HEK293T (cell line): ENCODE data around the gene BCL2A1.
"Not testable (repeated sequence)": the region's sequence is repeated elsewhere in the genome, so short reads cannot be mapped to it uniquely, and the experiment has no call there.

Experiments
- CTCF ChIA-PET: fragments of 350-600 bp; formaldehyde crosslinking; extraction: SDS; loops from one replicate; lab custom pipeline; 2021; ENCODE audit warnings: antibody characterized with exemption, inconsistent platforms; lab: Yijun Ruan, JAX
- POLR2A ChIA-PET: fragments of 350-600 bp; formaldehyde crosslinking; extraction: SDS; loops from one replicate; lab custom pipeline; 2020; ENCODE audit warnings: antibody characterized with exemption, inconsistent platforms; lab: Yijun Ruan, JAX
- DNase-seq: peaks from one replicate; pipeline ENCODE4 v3.0.0; 2012; ENCODE audit warnings: mixed read lengths; ENCODE audit errors: extremely low spot score
- ARNT ChIP-seq: fragments of 450-650 bp; IDR thresholded peaks from 2 replicates; pipeline ENCODE4 v1.6.1; 2017; ENCODE audit warnings: mild to moderate bottlenecking
- BHLHE40 ChIP-seq: fragments of 450-650 bp; IDR thresholded peaks from 2 replicates; pipeline ENCODE4 v1.6.1; 2016; ENCODE audit warnings: mild to moderate bottlenecking, moderate library complexity, borderline replicate concordance
- CTBP1 ChIP-seq: fragments of 450-650 bp; IDR thresholded peaks from 2 replicates; pipeline ENCODE4 v1.6.1; 2016; ENCODE audit warnings: borderline replicate concordance
- ELF4 ChIP-seq: fragments of 450-650 bp; IDR thresholded peaks from 2 replicates; pipeline ENCODE4 v1.6.1; 2017; ENCODE audit warnings: antibody characterized with exemption
- FOXA1 ChIP-seq: fragments of 450-650 bp; IDR thresholded peaks from 2 replicates; pipeline ENCODE4 v1.6.1; 2016; ENCODE audit warnings: mild to moderate bottlenecking
- FOXK2 ChIP-seq: fragments of 450-650 bp; IDR thresholded peaks from 2 replicates; pipeline ENCODE4 v1.6.1; 2016; ENCODE audit warnings: mild to moderate bottlenecking
- FOXM1 ChIP-seq: fragments of 450-650 bp; IDR thresholded peaks from 2 replicates; pipeline ENCODE4 v1.6.1; 2017; ENCODE audit warnings: mild to moderate bottlenecking, borderline replicate concordance
- HDGF ChIP-seq: fragments of 450-650 bp; IDR thresholded peaks from 2 replicates; pipeline ENCODE4 v1.6.1; 2017; ENCODE audit warnings: antibody characterized with exemption, borderline replicate concordance
- L3MBTL2 ChIP-seq: fragments of 450-650 bp; conservative IDR thresholded peaks from 2 replicates; pipeline ENCODE4 v1.6.1; 2016; ENCODE audit warnings: mild to moderate bottlenecking
- LEF1 ChIP-seq: fragments of 450-650 bp; IDR thresholded peaks from 2 replicates; pipeline ENCODE4 v1.6.1; 2017; ENCODE audit warnings: mild to moderate bottlenecking, borderline replicate concordance
- NFRKB ChIP-seq: fragments of 450-650 bp; IDR thresholded peaks from 2 replicates; pipeline ENCODE4 v1.6.1; 2016; ENCODE audit warnings: mild to moderate bottlenecking, moderate library complexity
- PKNOX1 ChIP-seq: fragments of 450-650 bp; IDR thresholded peaks from 2 replicates; pipeline ENCODE4 v1.6.1; 2016
- SP1 ChIP-seq: fragments of 450-650 bp; IDR thresholded peaks from 2 replicates; pipeline ENCODE4 v1.6.1; 2017
- TARDBP ChIP-seq: fragments of 450-650 bp; IDR thresholded peaks from 2 replicates; pipeline ENCODE4 v1.6.1; 2016
- ZNF384 ChIP-seq: fragments of 450-650 bp; IDR thresholded peaks from 2 replicates; pipeline ENCODE4 v1.6.1; 2016

Gene BCL2A1

GRCh38 chr15:79930516-79930915, 40.5 kb downstream of the BCL2A1 start:
- ChIA-PET CTCF (no interaction called here), POLR2A (no interaction called here)
- TF ChIP-seq HDGF: no peak
- TF ChIP-seq SP1: no peak
- no peak for TF ChIP-seq TARDBP
- TF ChIP-seq ELF4: no peak
- no peak for TF ChIP-seq FOXM1
- TF ChIP-seq LEF1: no peak
- TF ChIP-seq ZNF384: no peak
- TF ChIP-seq PKNOX1: no peak
- TF ChIP-seq BHLHE40: no peak
- DNase-seq: no peak

- TF ChIP-seq L3MBTL2: no peak
- no peak for TF ChIP-seq SP1
- no peak for TF ChIP-seq FOXM1
- POLR2A ChIA-PET: no interaction called here
- CTCF ChIA-PET: no interaction called here
- no peak for DNase-seq
Measured at GRCh38 chr15:79929412-79929811, 41.6 kb downstream of the BCL2A1 start.

- DNase-seq, CTCF ChIA-PET, POLR2A ChIA-PET: not testable (repeated sequence)
Measured at GRCh38 chr15:79926116-79926515, 44.9 kb downstream of the BCL2A1 start.

GRCh38 chr15:79924379-79924778, 46.6 kb downstream of the BCL2A1 start:
- ChIA-PET POLR2A (no interaction called here), CTCF (no interaction called here)
- TF ChIP-seq HDGF: no peak
- TF ChIP-seq SP1: no peak
- TF ChIP-seq FOXA1: no peak
- TF ChIP-seq FOXM1: no peak
- TF ChIP-seq ARNT: no peak
- TF ChIP-seq FOXK2: no peak
- TF ChIP-seq TARDBP: no peak
- no peak for TF ChIP-seq CTBP1
- no peak for TF ChIP-seq ELF4
- TF ChIP-seq ZNF384: no peak
- no peak for TF ChIP-seq PKNOX1
- no peak for TF ChIP-seq LEF1
- TF ChIP-seq BHLHE40: no peak
- no peak for TF ChIP-seq NFRKB
- DNase-seq: no peak

- DNase-seq: peak; percentile 99
- TF ChIP-seq FOXK2 (no peak), FOXA1 (no peak), BHLHE40 (no peak), ZNF384 (no peak), ELF4 (peak; percentile 12; the same call in 1 of the 2 replicates), L3MBTL2 (peak; percentile 73)
- ChIA-PET CTCF (interaction anchor here (0.5 to 1.0 kb wide), 2 partner anchors 19 to 71 kb away, joined by 3 read pairs; no protein-coding TSS in a partner anchor), POLR2A (interaction anchor here (0.6 to 2.7 kb wide), 19 partner anchors 10 to 227 kb away, joined by 3 to 22 read pairs (median 5); partner anchors contain the start of genes MTHFS and ZFAND6)
Measured at GRCh38 chr15:79923515-79924169, 47.4 kb downstream of the BCL2A1 start.

- peak; percentile 73 for DNase-seq
- ChIA-PET CTCF (interaction anchor here (0.5 to 1.0 kb wide), 2 partner anchors 19 to 70 kb away, joined by 3 read pairs; no protein-coding TSS in a partner anchor), POLR2A (interaction anchor here (0.6 to 2.7 kb wide), 25 partner anchors 10 to 227 kb away, joined by 3 to 22 read pairs (median 5); partner anchors contain the start of genes MTHFS and ZFAND6)
- TF ChIP-seq L3MBTL2: 0 out of 2 replicates have a peak, but pooled peaks have one; percentile 27
- TF ChIP-seq ELF4: no peak
Measured at GRCh38 chr15:79923079-79923514, 47.9 kb downstream of the BCL2A1 start.

- no peak for DNase-seq
- ChIA-PET CTCF (no interaction called here), POLR2A (interaction anchor here (0.6 to 2.7 kb wide), 14 partner anchors 11 to 140 kb away, joined by 3 to 22 read pairs (median 5); partner anchors contain the start of genes MTHFS and ZFAND6)
- TF ChIP-seq CTBP1 (no peak), FOXM1 (no peak), ELF4 (no peak), BHLHE40 (no peak)
Measured at GRCh38 chr15:79922512-79923078, 48.4 kb downstream of the BCL2A1 start.
